ENCODE data around the gene UQCC3.
A peak's percentile ranks its signal among the peaks of the same experiment; 100 is the strongest.

GRCh38 chr11:62680825-62681240, 9.4 kb downstream of the UQCC3 start:
- TF ChIP-seq CEBPB (tag; IDR thresholded peaks at IDR 0.05) (no peak), ZNF444 (CRISPR knock-in tag; IDR thresholded peaks at IDR 0.05) (no peak), JUN (IDR thresholded peaks at IDR 0.05; ENCODE audit: borderline replicate concordance, low read depth, low read length) (peak; percentile 14; the same call in 1 of the 2 replicates), JUN (CRISPR knock-in tag; IDR thresholded peaks at IDR 0.05; ENCODE audit: borderline replicate concordance) (no peak), RAD21 (CRISPR knock-in tag; conservative IDR thresholded peaks at IDR 0.05 in 1 of 2, IDR thresholded peaks at IDR 0.05 in 1 of 2) (peak; percentile 45 to 69), ELF1 (tag; IDR thresholded peaks at IDR 0.05) (no peak), CREB1 (IDR thresholded peaks at IDR 0.05) (no peak), CREB1 (CRISPR knock-in tag; IDR thresholded peaks at IDR 0.05) (no peak), ZNF143 (CRISPR knock-in tag; IDR thresholded peaks at IDR 0.05) (no peak), CTCF (IDR thresholded peaks at IDR 0.05 in 2 of 3, conservative IDR thresholded peaks at IDR 0.05 in 1 of 3; ENCODE audit: insufficient read depth in 2 of 3, low read depth in 1 of 3, low read length in 3 of 3) (peak; percentile 68 to 83 (median 69)), HDAC2 (IDR thresholded peaks at IDR 0.05) (no peak), SP1 (CRISPR knock-in tag; IDR thresholded peaks at IDR 0.05) (no peak), TFAM (CRISPR knock-in tag; conservative IDR thresholded peaks at IDR 0.05) (no peak)
